Measurements from ENCODE around the gene SETD3.

The SETD3 gene

GRCh38 chr14:99460793-99461192 is 19.9 kb downstream of the SETD3 start:
- DNase-seq (ENCODE audit: low read depth, low spot score) = peak; percentile 85

DNA sequence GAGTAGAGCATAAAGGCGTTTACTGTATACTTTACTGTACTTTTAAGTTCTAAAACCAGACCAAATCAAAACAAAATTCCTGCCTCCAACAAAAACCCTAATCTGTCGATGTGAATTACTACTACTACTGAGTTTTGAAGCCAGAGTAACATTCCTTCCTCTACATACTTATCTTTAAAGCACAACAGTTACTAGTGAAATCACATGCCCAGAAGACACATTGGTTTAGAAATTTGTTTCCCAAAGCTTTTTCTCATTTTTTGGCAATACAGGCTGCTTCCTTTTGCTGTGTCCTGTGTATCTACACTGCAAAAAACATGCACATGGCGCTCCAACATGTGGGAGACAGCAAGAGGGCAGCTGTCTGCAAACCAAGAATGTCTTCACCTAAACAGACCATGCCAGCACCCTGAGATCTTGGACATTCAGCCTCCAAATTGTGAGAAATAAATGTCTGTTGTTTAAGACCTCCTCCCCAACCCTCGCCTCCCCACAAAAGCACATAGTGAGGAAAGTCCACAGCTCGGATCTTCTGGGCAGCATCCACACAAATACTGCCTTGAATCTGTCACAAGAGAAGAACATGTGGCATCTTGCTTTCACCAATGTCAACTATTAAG is 21.1 kb downstream of the SETD3 start:
- DNase-seq (ENCODE audit: low read depth, low spot score) = no peak

DNA sequence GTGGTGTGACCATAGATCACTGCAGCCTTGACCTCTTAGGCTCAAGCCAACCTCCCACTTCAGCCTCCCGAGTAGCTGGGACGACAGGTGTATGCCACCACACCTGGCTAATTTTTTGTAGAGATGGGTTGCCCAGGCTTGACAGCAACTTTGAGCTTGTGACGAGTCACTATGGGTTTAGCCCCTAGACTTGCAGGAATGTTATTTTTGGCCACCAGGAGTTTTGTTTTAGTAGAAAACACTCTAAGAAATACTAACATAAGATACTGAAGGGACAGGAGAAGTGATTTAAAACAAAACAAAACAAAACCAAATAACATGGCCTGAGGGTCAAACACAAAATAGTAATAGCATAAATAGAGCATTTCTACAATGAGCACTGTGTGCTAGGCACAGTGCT is 26.4 kb downstream of the SETD3 start:
- DNase-seq (ENCODE audit: low read depth, low spot score) = no peak

GRCh38 chr14:99452968-99453367 is 27.7 kb downstream of the SETD3 start:
- no peak for DNase-seq (ENCODE audit: low read depth, low spot score)

DNA sequence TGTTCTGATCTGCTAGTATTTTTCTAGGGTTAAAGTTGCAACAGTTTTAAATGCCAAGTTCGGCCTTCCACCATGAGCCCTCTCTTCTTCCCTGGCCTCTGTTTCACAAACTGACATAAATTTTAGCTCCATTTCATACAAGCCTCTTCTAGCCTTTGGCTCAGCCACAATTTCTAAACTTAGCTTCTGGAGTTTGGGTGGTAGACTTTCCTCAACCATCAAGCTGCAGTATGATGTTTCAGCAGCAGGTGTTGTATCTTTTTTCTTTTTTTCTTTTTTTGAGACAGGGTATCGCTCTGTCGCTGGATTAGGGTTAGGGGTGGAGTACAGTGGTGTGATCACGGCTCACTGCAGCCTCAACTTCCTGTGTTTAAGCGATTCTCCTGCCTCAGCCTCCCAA is 29.4 kb downstream of the SETD3 start:
- no peak for DNase-seq (ENCODE audit: low read depth, low spot score)

GRCh38 chr14:99450266-99450665 is 30.4 kb downstream of the SETD3 start:
- DNase-seq (ENCODE audit: low read depth, low spot score) = no peak

DNA sequence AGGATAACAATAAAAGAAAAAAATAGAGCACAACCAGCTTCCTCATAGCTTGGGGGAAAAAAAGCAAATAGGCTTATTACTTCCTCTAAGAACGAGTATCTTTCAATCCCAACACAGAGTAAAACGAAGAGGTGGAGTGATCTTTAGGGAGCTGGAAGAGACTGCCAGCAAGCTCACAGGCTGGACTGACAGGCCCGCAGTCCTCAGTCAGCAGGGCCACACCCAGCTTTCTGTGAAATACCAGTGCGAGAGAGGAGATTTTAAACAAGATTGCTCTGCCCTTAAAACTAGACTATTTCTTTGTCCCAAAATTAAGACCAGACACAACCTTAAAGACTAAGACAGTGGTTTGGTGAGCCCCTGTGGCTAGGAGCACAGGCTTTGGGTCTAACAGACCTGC is 32.9 kb downstream of the SETD3 start:
- no peak for DNase-seq (ENCODE audit: low read depth, low spot score)

DNA sequence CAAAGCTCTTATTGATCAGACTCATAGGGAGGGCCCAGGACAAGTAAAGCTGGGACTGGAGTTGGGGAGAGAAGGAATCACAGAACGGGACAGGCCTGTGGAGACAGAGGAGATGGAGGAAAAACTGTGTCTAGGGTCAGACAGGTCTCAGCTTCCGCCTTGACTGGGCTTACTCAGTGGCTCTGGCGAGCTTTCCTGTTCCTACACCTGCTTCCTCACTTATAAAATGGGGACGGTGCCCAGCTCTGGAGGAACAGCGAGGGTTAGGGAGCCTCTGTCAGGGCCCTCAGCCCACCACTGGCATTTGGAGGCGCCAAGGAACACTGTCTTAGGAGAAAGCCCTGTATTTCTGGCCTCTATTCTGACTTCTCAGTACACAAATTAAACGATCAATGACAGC is 34.7 kb downstream of the SETD3 start:
- no peak for DNase-seq (ENCODE audit: low read depth, low spot score)

DNA sequence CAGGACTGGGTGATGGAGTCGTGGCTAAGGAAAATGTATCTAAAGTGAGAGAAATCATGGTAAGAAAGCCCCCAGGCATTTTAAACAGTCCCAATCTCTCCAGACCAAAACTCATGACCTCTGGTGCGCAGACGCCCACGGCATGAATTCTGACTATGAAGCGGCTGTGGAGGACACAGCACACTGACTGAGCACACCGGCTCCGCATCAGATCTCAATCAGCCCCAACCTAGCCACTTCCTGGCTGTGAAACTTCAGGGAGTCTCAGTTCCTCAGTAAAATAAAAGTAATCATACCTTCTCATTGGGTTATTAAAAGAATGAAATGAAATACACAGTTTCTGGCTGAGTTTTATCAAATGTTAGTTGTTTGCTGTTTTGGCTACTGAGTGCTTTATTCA is 38.7 kb downstream of the SETD3 start:
- no peak for DNase-seq (ENCODE audit: low read depth, low spot score)

- DNase-seq (ENCODE audit: low read depth, low spot score) = peak; percentile 59
These were observed 39.3 kb downstream of the SETD3 start for GRCh38 chr14:99441157-99441870.

- no peak for DNase-seq (ENCODE audit: low read depth, low spot score)
These were observed 40.4 kb downstream of the SETD3 start for GRCh38 chr14:99440278-99440677.

- DNase-seq (ENCODE audit: low read depth, low spot score) = no peak
These were observed 43.0 kb downstream of the SETD3 start for GRCh38 chr14:99437706-99438105.

GRCh38 chr14:99436247-99437180 is 44.1 kb downstream of the SETD3 start:
- DNase-seq (ENCODE audit: low read depth, low spot score) = no peak

GRCh38 chr14:99435327-99435726 is 45.3 kb downstream of the SETD3 start:
- DNase-seq (ENCODE audit: low read depth, low spot score) = no peak

- DNase-seq (ENCODE audit: low read depth, low spot score) = no peak
These were observed 48.2 kb downstream of the SETD3 start for GRCh38 chr14:99432485-99432884.

DNA sequence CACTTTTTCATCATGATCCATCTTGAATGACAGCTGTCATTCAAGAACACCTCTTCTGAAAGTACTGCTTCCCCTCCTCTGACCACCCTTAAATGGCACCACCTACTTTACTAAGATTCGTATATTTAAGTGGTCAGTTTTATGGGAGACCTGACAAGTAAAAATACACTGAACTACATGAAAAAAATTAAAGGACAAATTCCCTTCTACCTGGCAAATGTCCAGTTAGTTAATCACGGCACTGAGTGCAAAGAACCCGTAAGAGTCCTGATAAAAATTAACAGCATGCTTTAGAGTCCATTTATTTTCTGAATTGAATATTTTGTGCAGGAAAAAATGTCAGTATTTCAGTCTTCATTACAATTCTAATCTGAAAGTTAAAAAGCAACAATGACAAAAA is 48.7 kb downstream of the SETD3 start:
- no peak for DNase-seq (ENCODE audit: low read depth, low spot score)

GRCh38 chr14:99430491-99430890 is 50.2 kb downstream of the SETD3 start:
- DNase-seq (ENCODE audit: low read depth, low spot score) = no peak

DNA sequence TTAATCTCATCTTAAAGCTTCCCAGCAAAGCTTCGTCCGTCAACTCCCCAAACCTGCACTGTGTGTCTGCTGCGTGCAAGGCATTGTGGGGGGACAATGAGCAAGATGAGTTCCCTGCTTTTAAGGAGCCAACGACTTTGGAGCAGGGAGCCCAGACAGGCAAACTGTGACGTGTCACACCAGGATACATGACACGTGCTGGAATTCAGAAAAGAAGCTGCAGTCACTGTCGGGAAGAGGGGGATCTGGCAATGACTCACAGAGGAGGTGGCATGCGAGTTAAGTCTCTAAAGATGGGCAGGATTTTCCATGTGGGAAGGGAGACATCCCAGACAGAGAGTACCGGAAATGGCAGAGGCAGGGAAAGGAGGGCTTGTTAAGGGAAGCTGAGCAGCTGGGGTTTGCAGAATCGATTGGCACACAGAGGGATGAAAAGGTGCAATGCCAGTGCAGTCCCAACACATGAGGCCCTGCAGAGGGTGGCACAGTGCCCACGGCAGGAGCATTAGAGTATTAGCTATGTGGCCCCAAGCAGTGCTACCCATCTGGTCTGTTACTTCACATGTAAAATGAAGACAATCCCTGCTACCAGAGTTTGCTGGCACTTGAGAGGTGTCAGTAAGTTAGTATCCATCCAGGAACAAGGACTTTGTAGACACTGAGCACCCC is 52.9 kb downstream of the SETD3 start:
- peak; percentile 64 for DNase-seq (ENCODE audit: low read depth, low spot score)

DNA sequence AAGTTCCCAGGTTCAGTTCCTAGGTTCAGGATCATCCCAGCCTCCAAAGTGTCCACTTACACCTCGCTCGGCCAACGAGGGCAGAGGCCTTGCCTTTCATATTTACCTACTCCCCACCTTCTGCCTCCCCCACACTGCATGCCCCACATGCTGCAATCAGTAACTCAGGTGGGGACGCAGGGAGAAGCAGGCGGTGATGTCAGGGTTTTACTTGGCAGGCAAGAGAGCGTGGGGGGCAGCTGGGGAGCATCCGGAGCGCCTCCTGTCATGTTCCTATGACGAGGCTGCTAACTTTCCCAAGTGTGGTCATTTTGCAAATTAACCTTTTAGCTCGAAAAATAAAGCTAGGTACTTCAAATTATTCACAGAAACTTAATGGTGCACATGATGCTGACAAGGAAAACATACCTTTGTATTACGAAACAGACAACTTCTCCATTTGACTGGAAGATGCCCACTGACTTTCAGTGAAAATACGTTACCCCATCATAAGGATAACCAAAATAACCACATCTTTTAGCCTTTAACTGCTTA is 53.8 kb downstream of the SETD3 start:
- no peak for DNase-seq (ENCODE audit: low read depth, low spot score)

DNA sequence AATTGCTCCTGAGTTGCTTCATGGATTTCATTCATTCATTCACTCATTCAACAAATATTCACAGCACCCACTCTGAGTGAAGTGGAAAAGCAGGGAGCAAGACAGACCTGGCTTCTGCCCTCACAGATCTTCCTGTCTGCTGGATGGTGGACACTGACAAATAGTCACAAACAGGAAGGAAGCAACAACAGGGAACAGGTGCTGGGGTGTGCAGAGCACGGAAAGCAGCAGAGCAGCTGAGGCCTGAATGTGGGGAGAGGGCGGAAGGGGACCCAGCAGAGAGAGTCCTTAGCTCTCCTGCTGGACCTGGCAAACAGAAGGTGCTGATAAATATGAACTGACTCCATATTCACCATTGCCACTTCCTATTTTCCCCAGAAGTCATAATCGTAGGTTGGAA is 54.4 kb downstream of the SETD3 start:
- DNase-seq (ENCODE audit: low read depth, low spot score) = no peak

GRCh38 chr14:99425272-99425681 is 55.4 kb downstream of the SETD3 start:
- DNase-seq (ENCODE audit: low read depth, low spot score) = no peak

Measured in ELF-1 (cell line).